SU-DHL-6 (cell line): Measurements from ENCODE around the gene RALGAPA1.
"Not testable (repeated sequence)": the region's sequence is repeated elsewhere in the genome, so short reads cannot be mapped to it uniquely, and the experiment has no call there.

Experiments used
- H2AFZ ChIP-seq: fragments of 200-600 bp; sonication (generic); 2 replicates; pipeline ENCODE4 v1.6.1; 2014; ENCODE audit warnings: low read depth, mild to moderate bottlenecking, moderate library complexity, mixed read lengths, antibody characterized with exemption, low read length; ENCODE audit not compliant: severe bottlenecking
- H3F3A ChIP-seq: fragments of 200-600 bp; shearing (Covaris generic); 2 replicates; pipeline ENCODE4 v1.6.0; 2016; ENCODE audit warnings: antibody characterized with exemption, mild to moderate bottlenecking; ENCODE audit not compliant: insufficient read depth
- H3K27ac ChIP-seq: fragments of 200-600 bp; sonication (generic); 2 replicates; pipeline ENCODE4 v1.5.1; 2016; ENCODE audit warnings: low read depth, mild to moderate bottlenecking, low read length, moderate library complexity, mixed read lengths
- H3K27me3 ChIP-seq: fragments of 200-600 bp; sonication (generic), shearing (Covaris generic); 2 replicates; pipeline ENCODE4 v1.6.0; 2014; ENCODE audit warnings: mild to moderate bottlenecking, low read length
- H3K36me3 ChIP-seq: fragments of 200-600 bp; sonication (generic); 2 replicates; pipeline ENCODE4 v1.6.1; 2014; ENCODE audit warnings: mild to moderate bottlenecking, low read length, mixed read lengths
- H3K4me2 ChIP-seq: fragments of 300-600, 200-600 bp; shearing (Covaris generic), sonication (generic); 2 replicates; pipeline ENCODE4 v1.6.0; 2014; ENCODE audit warnings: low read length, low read depth, mild to moderate bottlenecking; ENCODE audit not compliant: poor library complexity, severe bottlenecking
- H3K4me3 ChIP-seq: fragments of 200-600 bp; sonication (generic); 2 replicates; pipeline ENCODE4 v1.5.1; 2014; ENCODE audit warnings: antibody characterized with exemption, low read length, mild to moderate bottlenecking, mixed read lengths; ENCODE audit not compliant: insufficient read depth, poor library complexity, severe bottlenecking
- H3K79me2 ChIP-seq: fragments of 200-600 bp; sonication (generic); 2 replicates; pipeline ENCODE4 v1.6.1; 2014; ENCODE audit warnings: mild to moderate bottlenecking, low read length, moderate library complexity; ENCODE audit not compliant: insufficient read depth
- H3K9ac ChIP-seq: fragments of 200-600 bp; sonication (generic); 2 replicates; pipeline ENCODE4 v1.7.0; 2014; ENCODE audit warnings: mild to moderate bottlenecking, low read length
- H3K9me2 ChIP-seq: fragments of 200-600 bp; sonication (generic); replicated peaks from 2 replicates; pipeline ENCODE4 v1.6.1; 2014; ENCODE audit warnings: low read length; ENCODE audit not compliant: insufficient read depth
- H3K9me3 ChIP-seq: fragments of 200-600 bp; sonication (generic); 2 replicates; pipeline ENCODE4 v1.6.1; 2014; ENCODE audit warnings: low read length, mixed read lengths; ENCODE audit not compliant: insufficient read depth
- H4K20me1 ChIP-seq: fragments of 200-600 bp; sonication (generic); 2 replicates; pipeline ENCODE4 v1.6.1; 2014; ENCODE audit warnings: low read depth, mild to moderate bottlenecking, antibody characterized with exemption, low read length, moderate library complexity, mixed read lengths
- EZH2phosphoT487 ChIP-seq: fragments of 200-600 bp; sonication (generic), shearing (Covaris generic); conservative IDR thresholded peaks from 2 replicates; pipeline ENCODE4 v1.6.1; 2018; ENCODE audit warnings: mild to moderate bottlenecking, antibody characterized with exemption, low read length, moderate library complexity, mixed read lengths
- TF ChIP-seq, protein P1 (sequence below): fragments of 200-600 bp; sonication (generic); IDR thresholded peaks from one replicate; pipeline ENCODE4 v1.5.1; 2017; ENCODE audit warnings: antibody characterized with exemption, mild to moderate bottlenecking, low read length, moderate library complexity; ENCODE audit not compliant: insufficient read depth, poor library complexity, severe bottlenecking

The RALGAPA1 gene

GRCh38 chr14:35594616-35595015 lies 214.5 kb downstream of the RALGAPA1 start:
- H4K20me1 ChIP-seq = no peaks in the 10 kb centered on the region
- H3F3A ChIP-seq = no peaks in the 10 kb centered on the region
- no peak for TF ChIP-seq EZH2phosphoT487
- H3K36me3 ChIP-seq = no peaks in the 10 kb centered on the region
- H3K4me3 ChIP-seq = no peak overlapping the region
- H2AFZ ChIP-seq = no peak overlapping the region
- H3K9me2 ChIP-seq = no peaks in the 10 kb centered on the region
- H3K4me2 ChIP-seq = no peak overlapping the region
- no peaks in the 10 kb centered on the region for H3K9me3 ChIP-seq
- H3K27ac ChIP-seq = no peak overlapping the region
- H3K9ac ChIP-seq = no peak overlapping the region
- no peaks in the 10 kb centered on the region for H3K27me3 ChIP-seq
- H3K79me2 ChIP-seq = no peaks in the 10 kb centered on the region

DNA sequence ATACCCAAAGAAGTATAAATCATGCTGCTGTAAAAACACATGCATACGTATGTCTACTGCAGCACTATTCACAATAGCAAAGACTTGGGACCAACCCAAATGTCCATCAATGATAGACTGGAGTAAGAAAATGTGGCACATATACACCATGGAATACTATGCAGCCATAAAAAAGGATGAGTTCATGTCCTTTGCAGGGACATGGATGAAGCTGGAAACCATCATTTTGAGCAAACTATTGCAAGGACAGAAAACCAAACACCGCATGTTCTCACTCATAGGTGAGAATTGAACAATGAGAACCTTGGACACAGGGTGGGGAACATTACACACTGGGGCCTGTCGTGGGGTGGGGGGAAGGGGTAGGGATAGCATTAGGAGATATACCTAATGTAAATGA lies 221.7 kb downstream of the RALGAPA1 start:
- not testable (repeated sequence) for H3K27ac ChIP-seq, H3K79me2 ChIP-seq, H3K9ac ChIP-seq, H3K4me2 ChIP-seq, H3F3A ChIP-seq, H3K27me3 ChIP-seq, H3K9me2 ChIP-seq, H3K36me3 ChIP-seq, H2AFZ ChIP-seq, H3K9me3 ChIP-seq, H4K20me1 ChIP-seq, H3K4me3 ChIP-seq

GRCh38 chr14:35578639-35579038 lies 230.5 kb downstream of the RALGAPA1 start:
- Histone ChIP-seq H2AFZ (no peak overlapping the region), H3K9ac (no peak overlapping the region), H3K27me3 (no peaks in the 10 kb centered on the region), H3K79me2 (no peaks in the 10 kb centered on the region), H3K9me3 (no peaks in the 10 kb centered on the region), H3K4me2 (no peak overlapping the region), H3K27ac (no peak overlapping the region), H3K9me2 (no peaks in the 10 kb centered on the region), H3K4me3 (no peak overlapping the region), H3K36me3 (no peaks in the 10 kb centered on the region), H3F3A (no peaks in the 10 kb centered on the region), H4K20me1 (no peaks in the 10 kb centered on the region)
- no peak for TF ChIP-seq EZH2phosphoT487
- TF ChIP-seq, protein P1, sequence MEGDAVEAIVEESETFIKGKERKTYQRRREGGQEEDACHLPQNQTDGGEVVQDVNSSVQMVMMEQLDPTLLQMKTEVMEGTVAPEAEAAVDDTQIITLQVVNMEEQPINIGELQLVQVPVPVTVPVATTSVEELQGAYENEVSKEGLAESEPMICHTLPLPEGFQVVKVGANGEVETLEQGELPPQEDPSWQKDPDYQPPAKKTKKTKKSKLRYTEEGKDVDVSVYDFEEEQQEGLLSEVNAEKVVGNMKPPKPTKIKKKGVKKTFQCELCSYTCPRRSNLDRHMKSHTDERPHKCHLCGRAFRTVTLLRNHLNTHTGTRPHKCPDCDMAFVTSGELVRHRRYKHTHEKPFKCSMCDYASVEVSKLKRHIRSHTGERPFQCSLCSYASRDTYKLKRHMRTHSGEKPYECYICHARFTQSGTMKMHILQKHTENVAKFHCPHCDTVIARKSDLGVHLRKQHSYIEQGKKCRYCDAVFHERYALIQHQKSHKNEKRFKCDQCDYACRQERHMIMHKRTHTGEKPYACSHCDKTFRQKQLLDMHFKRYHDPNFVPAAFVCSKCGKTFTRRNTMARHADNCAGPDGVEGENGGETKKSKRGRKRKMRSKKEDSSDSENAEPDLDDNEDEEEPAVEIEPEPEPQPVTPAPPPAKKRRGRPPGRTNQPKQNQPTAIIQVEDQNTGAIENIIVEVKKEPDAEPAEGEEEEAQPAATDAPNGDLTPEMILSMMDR = no peak

GRCh38 chr14:35578135-35578534 lies 231.0 kb downstream of the RALGAPA1 start:
- H3K9me2 ChIP-seq = no peaks in the 10 kb centered on the region
- H3K27ac ChIP-seq = no peak overlapping the region
- H3K9me3 ChIP-seq = no peaks in the 10 kb centered on the region
- no peak overlapping the region for H3K9ac ChIP-seq
- no peak overlapping the region for H3K4me2 ChIP-seq
- H3K79me2 ChIP-seq = no peaks in the 10 kb centered on the region
- no peaks in the 10 kb centered on the region for H4K20me1 ChIP-seq
- H3K36me3 ChIP-seq = no peaks in the 10 kb centered on the region
- H3K27me3 ChIP-seq = no peaks in the 10 kb centered on the region
- H2AFZ ChIP-seq = no peak overlapping the region
- TF ChIP-seq, protein P1 = no peak
- TF ChIP-seq EZH2phosphoT487 = no peak
- H3F3A ChIP-seq = no peaks in the 10 kb centered on the region
- H3K4me3 ChIP-seq = no peak overlapping the region
